K562 treated with DMSO at 1 percent for 48 hours (cell line): Measurements from ENCODE around the gene SDR42E2. TPM values are rescaled to one million over a fixed set of nuclear protein-coding genes. Genes with fewer than 3 reads are reported as not detected.

Source experiments
- total RNA-seq: library from RNA; unstranded; fragments of 300-600 nt; gene quantifications from 2 replicates; pipeline ENCODE4 v1.2.3, GENCODE V29; 2022; ENCODE audit warnings: low replicate concordance; ENCODE audit errors: extremely low read depth

The SDR42E2 gene
- not detected in 2 replicates for total RNA-seq

DNA sequence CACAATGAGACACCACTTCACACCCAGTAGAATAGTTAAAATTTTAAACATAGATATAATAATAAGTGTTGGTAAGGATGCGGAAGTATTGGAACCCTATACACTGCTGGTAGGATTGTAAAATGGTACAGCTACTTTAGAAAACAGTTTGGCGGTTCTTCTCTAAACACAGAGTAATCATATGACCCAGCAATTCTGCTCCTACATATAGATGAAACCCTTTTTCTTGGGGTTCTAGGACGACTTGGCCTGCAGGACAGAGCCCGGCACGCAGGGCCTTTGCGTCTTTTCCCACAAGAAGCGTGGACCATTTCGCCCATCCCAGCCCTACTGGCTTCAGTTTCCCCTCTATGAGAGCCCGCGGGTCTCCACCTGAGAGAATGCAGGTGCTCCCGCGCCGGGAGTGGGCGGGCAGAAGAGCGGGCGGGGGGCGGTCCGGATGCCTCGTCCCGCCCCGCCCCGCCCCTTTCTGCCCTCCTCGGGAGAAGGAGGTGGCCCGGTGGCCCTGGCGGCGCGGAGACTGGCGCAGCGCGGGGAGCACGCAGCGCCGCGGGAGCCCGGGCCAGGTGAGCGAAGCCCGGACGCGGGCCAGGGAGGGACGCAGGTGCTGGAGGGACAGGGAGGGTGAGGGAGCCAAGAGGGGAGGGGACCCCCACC lies at the start of gene SDR42E2:
SDR42E2 (plus strand) TSS at position 508 of the 657 bp plus-strand sequence. CDS start 3,077 bp downstream, outside the sequence.

GRCh38 chr16:22206013-22206841 lies 43.9 kb downstream of the SDR42E2 start, which contains the start of gene EEF2K:
Gene EEF2K (plus strand): TSS chr16:22206278. CDS start chr16:22225730, 19,452 bp downstream.

Other genes starting within 250 kb of the SDR42E2 start
- gene UQCRC2, start 209.1 kb upstream of the SDR42E2 start, total RNA-seq = not detected in 2 replicates
- gene PDZD9, start 161.4 kb upstream of the SDR42E2 start, total RNA-seq = not detected in 2 replicates
- not detected in 2 replicates for gene MOSMO, start 154.4 kb upstream of the SDR42E2 start, total RNA-seq
- gene VWA3A, start 70.0 kb upstream of the SDR42E2 start, total RNA-seq = not detected in 2 replicates
- gene EEF2K, start 43.8 kb downstream of the SDR42E2 start, total RNA-seq = not detected in 2 replicates
- gene POLR3E, start 134.9 kb downstream of the SDR42E2 start, total RNA-seq = not detected in 2 replicates
- gene CDR2, start 212.1 kb downstream of the SDR42E2 start, total RNA-seq = not detected in 2 replicates